GM08714 (cell line): ENCODE data around the gene GLS2.

Experiments used
- H3K4me3 ChIP-seq: fragments of 200-500 bp; sonication (Bioruptor generic); 2 replicates; pipeline ENCODE4 v1.5.1; 2014; ENCODE audit warnings: mild to moderate bottlenecking, low read length, inconsistent platforms
- ZNF274 ChIP-seq: IDR thresholded peaks from 2 replicates; pipeline ENCODE4 v1.6.1; 2012; ENCODE audit warnings: mild to moderate bottlenecking, low read depth, low read length

The GLS2 gene

DNA sequence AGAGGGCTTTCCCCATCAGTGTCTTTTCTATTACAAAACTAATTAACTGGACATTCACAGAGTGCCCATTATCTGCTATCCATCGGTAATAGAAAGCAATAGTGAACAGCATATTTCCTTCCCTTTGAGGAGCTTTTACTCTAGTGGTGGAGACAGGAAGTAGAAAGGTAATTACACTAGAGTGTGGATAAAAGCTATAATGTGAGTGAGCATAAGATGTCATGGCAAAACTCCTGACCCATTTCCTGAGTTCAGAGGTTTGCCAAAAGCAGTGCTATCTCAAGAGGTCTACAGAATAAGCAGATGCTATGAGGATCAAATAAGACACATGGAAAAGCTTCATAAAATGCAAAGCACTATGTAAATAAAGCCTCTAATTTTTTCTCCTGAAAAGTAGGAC lies 62.8 kb downstream of the GLS2 start:
- H3K4me3 ChIP-seq, result no peak overlapping the region
- no peak for TF ChIP-seq ZNF274
